Right forelimb (tissue), 1 donor: Measurements from ENCODE around the gene OSER1.
"Not testable (repeated sequence)": the region's sequence is repeated elsewhere in the genome, so short reads cannot be mapped to it uniquely, and the experiment has no call there.

ENCODE experiments used
- DNase-seq: peaks from one replicate; pipeline ENCODE4 v3.0.0-alpha.2; 2018

Gene OSER1

DNA sequence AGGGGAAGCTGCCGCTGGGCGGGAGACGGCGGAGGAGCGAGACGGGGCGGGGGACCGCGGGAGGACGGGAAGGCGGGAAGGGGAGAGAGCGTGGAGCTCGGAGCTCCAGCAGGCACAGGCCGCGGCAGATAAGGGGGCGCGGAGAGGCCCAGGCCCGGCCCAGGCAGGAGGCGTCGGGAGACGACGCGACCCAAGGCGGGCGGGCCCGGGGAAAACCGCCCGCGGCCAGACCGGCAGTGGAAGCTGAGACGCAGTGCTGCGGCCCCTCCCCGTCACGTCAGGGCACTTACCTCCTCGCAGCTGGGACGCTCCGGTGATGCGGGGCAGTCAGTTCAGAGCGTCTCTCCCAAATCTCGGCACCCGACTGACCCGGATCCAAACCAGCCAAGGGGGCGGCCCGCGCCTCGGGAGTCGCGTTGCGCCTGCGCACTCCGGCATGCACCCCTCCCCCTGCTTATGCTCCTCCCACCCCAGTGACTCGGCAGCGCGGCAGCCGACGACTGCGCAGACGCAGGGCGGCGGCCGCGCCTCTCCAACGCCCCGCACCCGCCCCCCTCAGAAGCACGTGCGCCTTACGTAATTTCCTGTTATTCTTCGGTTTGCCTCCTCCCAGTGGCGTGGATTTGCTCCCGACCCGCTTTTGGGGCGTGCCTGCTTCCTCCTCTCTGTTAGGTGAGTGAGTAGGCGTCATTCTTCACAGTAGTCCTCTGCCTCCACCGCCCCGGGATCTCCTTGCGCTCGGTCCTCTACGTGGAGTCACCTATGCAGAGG, at the start of gene OSER1:
Gene OSER1, minus strand, starts transcription at position 366 of the 771 bp plus-strand sequence. CDS start 3,814 bp downstream, outside the sequence.
- DNase-seq, result peak; percentile 99

DNA sequence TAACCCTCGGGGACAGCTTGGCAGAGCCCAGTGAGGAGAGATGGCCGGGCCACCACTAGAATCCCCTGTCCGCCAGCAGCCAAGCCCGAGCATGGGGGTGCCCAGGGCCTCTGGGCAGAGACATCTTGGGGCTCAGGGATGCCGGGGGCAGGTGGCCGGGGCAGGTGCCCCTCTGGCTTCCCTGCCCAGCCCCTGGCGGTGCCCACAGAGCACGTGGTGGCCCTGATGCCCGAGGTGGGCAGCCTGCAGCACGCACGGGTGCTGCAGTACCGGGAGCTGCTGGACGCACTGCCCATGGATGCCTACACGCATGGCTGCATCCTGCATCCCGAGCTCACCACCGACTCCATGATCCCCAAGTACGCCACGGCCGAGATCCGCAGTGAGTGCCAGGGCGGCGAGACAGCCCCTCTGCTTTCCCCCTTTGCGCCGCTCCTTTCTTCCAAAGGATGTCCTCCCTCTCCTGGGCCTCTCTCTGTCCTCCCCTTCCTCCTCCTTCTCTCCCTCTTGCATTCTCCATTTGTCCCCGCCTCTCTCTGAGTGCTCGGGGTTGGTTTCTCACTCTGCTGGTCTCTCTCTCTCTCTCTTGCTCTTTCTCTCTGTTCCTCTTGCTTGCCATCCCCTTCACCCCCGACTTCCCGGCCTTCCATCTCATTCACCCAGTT, 47.8 kb upstream of the OSER1 start:
- no peak for DNase-seq

DNA sequence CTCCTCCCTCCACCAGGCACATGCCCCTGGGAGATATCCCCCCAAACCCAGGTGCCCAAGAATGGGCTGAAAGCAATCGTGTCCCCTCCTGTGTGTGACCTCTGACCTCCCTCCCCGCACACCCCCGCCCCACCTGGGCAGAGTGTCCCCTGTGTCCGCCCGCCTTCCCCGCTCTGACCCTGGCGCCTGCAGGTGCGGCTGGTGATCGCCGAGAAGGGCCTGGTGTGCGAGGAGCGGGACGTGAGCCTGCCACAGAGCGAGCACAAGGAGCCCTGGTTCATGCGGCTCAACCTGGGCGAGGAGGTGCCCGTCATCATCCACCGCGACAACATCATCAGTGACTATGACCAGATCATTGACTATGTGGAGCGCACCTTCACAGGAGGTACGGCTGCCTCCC, 46.4 kb upstream of the OSER1 start:
- DNase-seq, result no peak

DNA sequence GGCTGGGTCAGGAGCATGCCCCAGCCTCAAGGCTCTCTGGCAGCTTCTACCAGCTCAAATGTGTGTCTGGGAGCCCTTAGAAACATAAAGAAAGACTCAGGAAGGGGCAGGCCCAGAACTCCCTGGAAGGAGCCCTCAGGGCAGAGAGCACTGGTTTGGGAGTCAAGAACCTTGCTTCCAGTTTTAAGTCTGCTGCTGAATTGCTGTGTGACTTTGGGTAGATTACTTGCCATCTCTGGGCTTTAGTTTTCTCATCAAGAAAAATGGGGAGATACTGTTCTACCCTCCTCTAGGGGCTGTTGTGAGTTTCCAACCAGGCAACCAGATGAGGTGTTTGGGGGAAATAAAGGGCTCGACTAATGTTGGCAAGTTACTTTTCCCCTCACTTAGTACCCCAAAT, 45.4 kb upstream of the OSER1 start:
- DNase-seq, result no peak

DNA sequence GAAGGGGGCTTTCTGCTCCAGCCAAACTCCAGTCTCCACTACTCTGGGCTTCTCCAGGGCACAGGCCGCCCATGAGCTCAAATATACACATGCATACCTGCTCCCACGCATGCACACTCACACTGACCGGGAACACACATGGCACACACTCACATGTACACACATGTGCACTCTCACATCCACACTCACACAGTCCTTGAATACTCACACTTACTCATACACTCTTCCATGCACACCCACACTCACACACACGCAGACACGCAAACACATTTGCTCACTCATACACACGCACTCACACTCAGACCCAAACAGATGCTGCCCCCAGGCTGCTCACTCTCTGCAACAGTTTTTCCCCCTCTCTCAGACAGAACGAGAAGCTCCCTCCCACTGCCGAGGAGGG, 43.5 kb upstream of the OSER1 start:
- DNase-seq, result no peak

DNA sequence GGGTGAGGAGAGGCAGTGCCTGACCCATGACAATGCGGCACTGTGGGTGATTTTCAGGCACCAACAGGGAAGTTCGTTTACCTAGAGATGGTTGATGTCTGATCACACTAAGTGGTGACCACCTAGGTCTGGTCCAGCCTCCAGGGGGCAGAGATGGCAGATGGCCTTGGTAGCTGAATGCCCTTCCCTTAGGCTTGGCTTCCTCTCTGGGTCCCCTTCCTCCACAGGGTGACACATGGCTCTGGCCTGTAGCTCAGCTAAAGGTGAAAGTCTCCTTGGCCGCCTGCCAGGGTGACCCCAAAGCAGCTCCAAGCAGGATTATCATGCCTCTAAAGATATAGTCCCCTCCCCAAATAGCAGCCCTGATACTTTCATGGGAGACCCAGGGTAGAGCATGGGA, 43.0 kb upstream of the OSER1 start:
- no peak for DNase-seq

DNA sequence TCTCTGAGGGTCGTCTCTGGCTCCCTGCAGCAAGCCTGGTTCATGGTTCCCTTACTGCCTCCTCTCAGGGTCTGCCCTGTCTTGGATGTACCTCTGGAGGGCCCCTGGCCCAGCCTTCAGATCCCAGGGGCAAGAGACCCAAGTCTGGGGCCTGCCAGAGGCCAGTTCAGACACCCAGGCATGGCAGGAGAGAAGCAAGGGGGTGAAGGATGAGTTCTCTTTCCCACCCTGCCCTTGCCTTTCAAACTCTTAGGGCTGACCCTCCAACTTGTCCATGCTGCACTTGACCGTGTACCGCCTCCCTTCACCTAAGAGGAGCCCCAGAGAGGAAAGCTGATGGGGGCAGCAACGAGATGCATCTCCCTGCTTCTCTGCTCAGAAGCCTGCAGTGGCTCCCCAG, 40.7 kb upstream of the OSER1 start:
- DNase-seq, result no peak

DNA sequence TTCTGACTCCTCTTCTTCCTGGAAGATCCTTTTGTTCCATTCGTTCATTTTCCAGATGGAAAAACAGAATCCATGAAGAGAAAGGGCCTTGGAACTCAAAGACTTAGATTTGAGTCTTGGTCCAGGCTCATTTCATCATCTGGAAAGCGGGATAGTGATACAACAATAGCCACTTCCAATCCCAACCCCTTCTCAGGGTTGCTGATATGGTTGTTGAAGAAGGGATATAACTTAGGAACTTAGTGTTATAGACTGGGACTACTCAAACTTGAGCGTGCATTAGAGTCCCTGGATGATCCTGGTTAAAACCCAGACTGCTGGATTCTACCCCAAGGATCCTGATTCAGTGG, 37.8 kb upstream of the OSER1 start:
- DNase-seq, result no peak

DNA sequence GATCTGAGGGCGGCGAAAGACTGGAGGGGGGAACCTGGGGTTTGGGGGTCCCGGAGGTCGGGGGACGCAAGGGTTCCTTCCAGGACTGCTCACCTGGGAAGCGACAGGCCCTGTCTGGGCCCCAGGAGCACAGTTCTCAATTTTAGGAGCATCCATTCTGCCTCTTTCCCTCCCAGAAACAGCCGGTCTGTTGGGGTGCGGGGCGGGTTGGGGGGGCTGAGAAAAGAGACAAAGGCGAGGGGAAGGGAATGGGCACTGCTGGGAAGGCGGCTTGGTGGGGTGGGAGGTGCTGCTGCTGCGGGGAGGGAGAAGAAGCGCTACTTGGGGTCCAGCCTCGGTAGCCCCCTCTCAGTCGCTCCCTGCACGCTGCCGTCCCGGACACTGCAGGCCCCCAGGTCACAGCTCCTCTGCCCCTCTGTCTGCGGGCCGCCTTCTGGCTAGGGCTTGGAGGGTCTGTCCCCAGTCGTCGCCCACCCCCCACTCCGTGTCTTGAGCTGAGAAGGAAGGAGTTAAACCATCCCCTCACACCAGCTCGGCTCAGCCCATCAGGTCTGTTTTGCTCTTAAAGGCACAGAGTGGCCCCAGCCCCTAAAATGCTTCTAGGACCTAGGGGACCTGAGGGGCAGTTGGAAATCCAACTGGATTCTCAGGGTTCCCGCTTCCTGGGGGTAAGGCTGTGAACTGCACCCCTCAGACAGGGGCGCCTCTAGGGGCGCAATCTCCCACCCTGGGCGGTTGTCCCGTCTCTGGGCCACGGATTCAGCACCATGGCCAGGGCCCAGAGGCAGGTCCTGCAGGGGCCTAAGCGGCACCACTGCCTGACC, 37.2 kb upstream of the OSER1 start:
- DNase-seq, result peak; percentile 67

DNA sequence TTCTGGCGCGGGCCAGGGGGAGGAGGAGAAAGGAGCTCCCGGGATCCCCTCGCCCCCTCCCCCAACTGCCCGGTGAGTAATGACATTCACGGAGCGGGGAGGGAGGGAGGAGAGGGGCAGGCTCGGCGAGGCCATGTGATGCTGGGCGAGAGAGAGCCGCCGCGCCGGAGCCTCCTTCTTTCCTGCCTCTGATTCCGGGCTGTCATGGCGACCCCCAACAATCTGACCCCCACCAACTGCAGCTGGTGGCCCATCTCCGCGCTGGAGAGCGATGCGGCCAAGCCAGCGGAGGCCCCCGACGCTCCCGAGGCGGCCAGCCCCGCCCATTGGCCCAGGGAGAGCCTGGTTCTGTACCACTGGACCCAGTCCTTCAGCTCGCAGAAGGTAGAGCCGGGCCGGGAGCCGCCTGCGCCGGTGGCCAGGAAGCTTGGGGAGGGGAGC, 36.6 kb upstream of the OSER1 start, which contains the start of gene GDAP1L1:
Gene GDAP1L1, plus strand, starts transcription at position 178 of the 441 bp plus-strand sequence. Its CDS starts 27 bp downstream, at position 205.
- DNase-seq, result no peak

DNA sequence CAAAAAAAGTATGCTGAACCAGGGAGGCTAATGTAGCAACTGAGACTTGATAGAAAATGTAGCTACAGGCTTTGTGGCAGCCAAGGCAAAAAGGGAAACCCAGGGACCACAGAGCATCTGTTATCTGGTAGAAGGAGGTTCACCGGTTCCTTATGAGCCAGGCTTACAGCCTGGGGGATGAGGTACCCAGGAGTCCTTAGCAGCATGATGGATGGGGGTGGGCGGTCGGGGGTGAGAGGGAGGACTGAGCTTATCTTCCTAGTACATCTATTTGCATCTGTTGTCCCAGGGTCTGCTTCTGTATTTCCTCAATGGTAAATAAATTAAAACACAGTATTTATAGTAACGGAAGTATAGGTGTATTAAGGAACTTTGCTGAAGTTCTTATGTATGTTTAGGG, 35.4 kb upstream of the OSER1 start:
- DNase-seq, result no peak

DNA sequence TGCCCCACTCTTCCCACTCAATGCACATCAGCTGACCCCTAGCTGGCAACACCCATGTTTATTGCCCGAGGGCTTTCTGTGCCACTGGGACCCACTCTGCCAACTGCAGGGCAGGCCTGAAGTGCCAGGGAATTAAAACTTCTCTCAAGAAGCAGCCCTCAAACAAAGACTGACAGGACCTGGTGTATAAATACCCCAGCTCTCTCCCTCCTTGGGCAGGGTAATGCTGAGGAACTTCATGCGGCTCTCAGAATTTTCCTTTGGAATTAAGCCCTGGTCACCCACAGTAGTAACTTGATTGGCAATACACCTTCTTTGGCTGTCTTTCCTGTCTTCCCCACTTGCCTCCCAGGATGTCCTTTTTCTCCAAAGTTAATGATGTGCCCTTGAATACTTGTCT, 31.2 kb upstream of the OSER1 start:
- no peak for DNase-seq

DNA sequence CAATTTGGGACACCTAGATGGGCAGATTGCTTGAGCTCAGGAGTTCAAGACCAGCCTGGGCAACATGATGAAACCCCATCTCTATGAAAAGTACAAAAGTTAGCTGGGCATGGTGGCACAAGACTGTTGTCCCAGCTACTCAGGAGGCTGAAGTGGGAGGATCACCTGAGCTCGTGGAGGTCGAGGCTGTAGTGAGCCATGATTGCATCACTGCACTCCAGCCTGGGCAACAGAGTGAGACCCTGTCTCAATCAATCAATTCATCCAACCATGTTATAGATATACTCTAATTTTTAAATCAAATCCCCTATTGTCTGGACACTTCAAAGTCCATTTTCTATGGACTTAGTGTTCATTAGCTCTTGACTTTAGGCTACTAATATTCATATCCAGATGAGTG, 26.3 kb upstream of the OSER1 start:
- not testable (repeated sequence) for DNase-seq

DNA sequence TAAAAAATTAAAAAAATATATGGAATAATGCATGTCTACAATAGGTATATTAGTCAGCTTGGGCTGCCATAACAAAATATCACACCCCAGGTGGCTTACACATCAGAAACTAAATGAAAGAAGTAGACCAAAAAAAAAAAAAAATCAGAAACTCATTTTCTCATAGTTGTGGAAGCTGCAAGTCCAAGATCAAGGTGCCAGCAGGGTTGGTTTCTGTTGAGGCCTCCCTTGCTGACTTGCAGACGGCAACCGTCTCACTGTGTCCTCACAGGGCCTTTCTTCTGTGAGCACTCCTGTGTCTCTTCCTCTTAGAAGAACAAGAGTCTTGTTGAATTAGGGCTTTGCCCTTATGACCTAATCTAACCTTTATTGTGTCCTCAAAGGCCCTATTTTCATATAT, 25.1 kb upstream of the OSER1 start:
- DNase-seq, result no peak

DNA sequence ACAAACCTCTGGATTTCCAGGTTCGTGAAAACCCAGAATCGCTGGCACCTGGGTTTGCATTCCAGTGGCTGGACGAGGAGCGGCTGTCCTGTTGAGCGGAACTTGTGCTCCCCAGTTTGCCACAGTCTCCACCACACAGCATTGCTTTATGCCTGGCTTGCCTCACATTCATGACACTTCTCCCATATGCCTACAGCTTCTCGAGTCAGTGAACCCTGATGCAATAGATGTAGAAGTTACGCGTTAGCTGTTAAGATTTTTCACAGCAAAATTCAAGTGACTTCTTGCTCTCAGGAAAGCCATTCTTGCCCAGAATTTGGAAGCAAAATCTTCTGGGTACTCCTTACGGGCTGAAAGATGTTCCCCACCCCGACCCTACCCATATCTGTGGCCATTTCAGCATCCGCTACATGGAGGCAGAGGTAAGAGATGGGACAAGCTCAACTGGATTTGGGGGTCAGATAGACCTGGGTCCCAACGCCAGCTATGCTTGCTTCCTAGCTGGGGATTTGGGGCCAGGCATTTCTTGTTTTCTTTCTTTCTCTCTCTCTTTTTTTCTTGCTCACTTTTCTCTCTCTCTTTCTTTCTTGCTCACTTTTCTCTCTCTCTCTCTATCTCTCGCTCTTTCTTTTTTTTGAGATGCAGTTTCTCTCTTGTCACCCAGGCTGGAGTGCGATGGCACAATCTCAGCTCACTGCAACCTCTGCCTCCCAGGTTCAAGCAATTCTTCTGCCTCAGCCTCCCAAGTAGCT, 24.2 kb upstream of the OSER1 start:
- DNase-seq, result no peak

DNA sequence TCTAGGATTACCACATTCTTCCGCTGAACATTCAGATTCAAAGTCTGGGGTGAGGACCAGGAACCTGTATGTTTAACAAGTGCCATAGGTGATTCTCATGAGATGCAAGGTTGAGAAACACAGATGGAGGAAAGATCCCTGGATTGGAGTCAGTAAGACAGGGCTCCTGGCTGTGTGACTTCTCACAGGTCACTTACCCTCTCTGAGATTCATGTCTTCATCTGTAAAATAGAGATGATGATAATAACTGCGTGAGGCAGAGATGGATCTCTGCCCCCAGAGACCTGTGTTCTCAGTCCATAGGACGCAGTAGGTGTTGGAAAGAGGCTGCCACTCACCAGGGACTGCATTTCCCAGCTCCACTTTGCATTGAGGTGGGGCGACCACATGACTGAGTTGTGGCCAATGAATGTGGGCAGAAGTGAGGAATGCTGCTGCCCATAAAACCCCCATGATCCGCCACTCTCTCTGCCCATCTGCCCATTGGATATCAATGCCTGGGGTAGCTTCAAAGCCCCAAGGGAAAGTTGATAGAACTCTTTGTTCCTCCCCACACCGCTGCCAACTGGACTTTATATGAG, 23.0 kb upstream of the OSER1 start:
- no peak for DNase-seq

DNA sequence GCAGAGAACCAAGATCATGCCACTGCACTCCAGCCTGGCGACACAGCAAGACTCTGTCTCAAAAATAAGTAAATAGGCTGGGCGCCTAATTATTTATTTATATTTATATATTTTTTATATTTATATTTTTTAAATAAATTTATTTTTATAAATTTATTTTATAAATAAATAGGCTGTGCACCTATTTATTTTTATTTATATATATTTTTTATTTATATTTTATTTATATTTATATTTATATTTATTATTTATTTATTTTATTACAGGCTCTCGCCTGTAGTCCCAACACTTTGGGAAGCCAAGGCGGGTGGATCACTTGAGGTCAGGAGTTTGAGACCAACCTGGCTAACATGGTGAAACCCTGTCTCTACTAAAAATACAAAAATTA, 21.9 kb upstream of the OSER1 start:
- not testable (repeated sequence) for DNase-seq

DNA sequence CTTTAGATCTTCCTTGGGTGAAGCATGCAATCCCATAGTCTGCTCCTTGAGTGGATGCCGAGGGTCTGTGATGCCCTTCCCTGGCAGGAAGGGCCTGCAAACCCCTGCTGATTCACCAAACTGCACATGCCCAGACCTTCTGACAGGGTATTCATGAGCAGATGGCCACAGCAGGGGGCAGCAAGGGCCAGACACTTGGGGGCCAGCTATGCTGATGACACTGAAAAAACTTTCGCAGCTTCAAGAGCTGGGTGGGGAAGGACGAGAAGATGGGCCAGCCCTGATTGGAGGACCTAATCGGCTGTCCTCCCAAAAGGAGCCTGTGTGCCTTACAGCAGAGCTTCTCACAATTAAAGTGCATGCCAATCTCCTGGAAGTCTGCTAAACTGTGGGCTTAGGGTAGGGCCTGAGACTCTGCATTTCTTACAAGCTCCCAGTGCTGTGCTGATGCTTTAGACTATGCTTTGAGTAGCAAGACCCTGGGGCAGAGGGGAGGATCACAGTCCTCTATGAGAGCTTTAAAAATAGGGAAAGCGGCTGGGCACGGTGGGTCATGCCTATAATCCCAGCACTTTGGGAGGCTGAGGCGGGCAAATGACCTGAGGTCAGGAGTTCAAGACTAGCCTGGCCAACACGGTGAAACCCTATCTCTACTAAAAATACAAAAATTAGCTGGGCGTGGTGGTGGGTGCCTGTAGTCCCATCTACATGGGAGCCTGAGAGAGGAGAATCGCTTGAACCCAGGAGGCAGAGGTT, 21.3 kb upstream of the OSER1 start:
- DNase-seq, result no peak

DNA sequence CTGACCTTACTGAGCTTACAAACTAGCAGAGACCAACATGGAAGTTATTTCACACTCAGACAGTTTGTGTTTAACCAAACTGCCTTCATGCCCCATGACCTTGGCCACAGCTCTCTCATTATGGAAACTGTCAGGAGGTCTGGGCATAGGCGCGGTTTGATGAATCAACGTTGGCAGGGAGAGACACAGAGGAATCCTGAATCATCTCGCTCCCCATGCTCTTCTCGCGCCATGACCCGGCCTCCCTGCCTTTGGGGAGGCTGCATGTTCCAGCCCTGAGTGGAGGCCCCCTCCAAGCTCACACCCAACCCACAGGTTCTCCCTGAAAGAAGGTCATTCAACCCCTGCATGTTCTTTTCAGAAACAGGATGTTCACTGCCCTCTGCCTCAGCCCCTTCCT, 20.6 kb upstream of the OSER1 start:
- no peak for DNase-seq

DNA sequence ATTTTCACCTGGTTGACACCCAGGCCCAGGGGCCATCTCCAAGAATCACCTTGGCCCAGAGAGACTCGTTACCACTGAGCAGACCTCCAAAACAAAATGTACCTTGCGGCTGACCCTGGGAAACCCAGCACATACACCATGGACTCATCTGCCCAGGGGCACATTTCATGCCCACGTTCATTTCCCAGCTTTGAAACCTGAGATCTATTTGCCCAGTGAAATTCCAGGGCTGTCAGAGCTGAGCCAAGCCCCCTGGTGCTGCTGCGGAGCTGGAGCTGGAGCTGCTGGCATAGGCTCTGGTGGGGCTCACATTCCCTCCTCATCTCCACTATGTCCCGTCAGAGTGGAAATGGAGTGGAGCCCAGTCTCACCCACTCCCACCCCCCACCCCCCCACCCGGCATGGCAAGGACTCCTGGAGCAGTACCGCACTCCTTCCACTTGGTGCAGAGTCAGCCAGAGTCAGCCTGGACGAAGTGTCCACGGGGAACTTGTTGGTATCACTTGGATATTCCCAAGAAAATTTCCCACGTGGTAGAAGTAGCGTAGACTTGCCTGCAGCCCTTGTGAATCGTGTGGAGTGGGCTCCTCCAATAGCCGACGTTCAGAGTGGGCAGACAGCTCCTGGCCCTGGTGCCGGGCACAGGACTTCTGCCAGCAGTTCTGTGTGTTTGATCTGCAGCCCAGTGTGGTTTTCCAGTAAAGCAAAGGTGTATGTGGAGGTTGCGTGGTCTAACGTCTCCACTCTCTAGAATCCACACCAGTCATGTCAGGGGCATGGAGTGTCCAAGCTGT, 18.1 kb upstream of the OSER1 start:
- DNase-seq, result no peak

DNA sequence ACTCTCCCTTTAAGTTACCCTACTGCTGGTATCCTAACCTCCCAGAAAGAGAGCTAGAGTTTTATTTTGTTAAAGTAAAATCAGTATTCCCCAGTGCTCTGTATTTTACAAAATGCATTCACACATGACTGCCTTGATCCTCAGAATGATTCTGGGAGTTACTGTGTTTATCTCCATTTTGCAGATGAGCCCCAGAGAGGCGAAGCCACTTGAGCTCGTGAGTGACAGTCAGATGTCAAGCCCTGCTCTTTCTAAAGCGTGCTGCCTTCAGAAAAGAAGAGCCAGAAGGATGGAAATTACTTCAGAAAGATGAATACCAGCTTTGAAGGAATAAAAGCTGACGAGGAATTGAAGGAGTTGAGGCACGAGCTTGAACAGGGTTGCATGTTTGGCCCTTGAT, 14.1 kb upstream of the OSER1 start:
- no peak for DNase-seq
